A549 (cell line): ENCODE measurements around the gene HGF. TPM values are rescaled to one million over a fixed set of nuclear protein-coding genes. Genes with fewer than 3 reads are reported as not detected.
A peak's percentile ranks its signal among the peaks of the same experiment; 100 is the strongest.

Source experiments
- ATAC-seq, 2 experiments: fragments of 200-7000 bp in 1 of 2; fragments of >200 bp in 1 of 2; cut with Nextera tagmentation in 1 of 2; cut with Tn5 transposase in 1 of 2; 3 replicates each; pipeline versions ENCODE4 v1.8.0 to v1.9.1; 2018 to 2020; ENCODE audit warnings: mild to moderate bottlenecking in 1 of 2, moderate library complexity in 1 of 2
- CTCF ChIA-PET: fragments of 300-600 bp; sonication (Branson Sonifier 250); formaldehyde crosslinking; extraction: SDS; loops from one replicate; lab custom pipeline; 2021; ENCODE audit warnings: antibody characterized with exemption, inconsistent platforms; lab: Yijun Ruan, JAX
- POLR2A ChIA-PET: fragments of 350-600 bp; formaldehyde crosslinking; extraction: SDS; loops from one replicate; lab custom pipeline; 2021; ENCODE audit warnings: antibody characterized with exemption, inconsistent platforms; lab: Yijun Ruan, JAX
- DNase-seq, 2 experiments: peaks; one replicate each; pipeline versions ENCODE4 v3.0.0 to v3.0.0-alpha.2; 2011 to 2016; ENCODE audit warnings: low read depth in 1 of 2, low spot score in 1 of 2
- FAIRE-seq: peaks from 2 replicates; lab custom pipeline; 2011; peaks lifted over from hg19 to GRCh38; lab: Jason Lieb, UNC
- H3K27ac ChIP-seq, 2 experiments: fragments of >200 bp; sonication (Bioruptor Twin); formaldehyde crosslinking; 3 replicates each; pipeline ENCODE4 v1.5.1; 2016 to 2017
- H3K4me1 ChIP-seq: fragments of >200 bp; sonication (Bioruptor Twin); formaldehyde crosslinking; 3 replicates; pipeline ENCODE4 v1.6.1; 2016
- H3K4me2 ChIP-seq: fragments of >200 bp; sonication (Bioruptor Twin); formaldehyde crosslinking; 3 replicates; pipeline ENCODE4 v1.6.1; 2016
- H3K4me3 ChIP-seq: fragments of >200 bp; sonication (Bioruptor Twin); formaldehyde crosslinking; 3 replicates; pipeline ENCODE4 v1.5.1; 2016
- H3K9me3 ChIP-seq: fragments of >200 bp; sonication (Bioruptor Twin); formaldehyde crosslinking; 3 replicates; pipeline ENCODE4 v1.6.1; 2016
- BCL3 ChIP-seq: fragments of >200 bp; sonication (Bioruptor Twin); formaldehyde crosslinking; IDR thresholded peaks from 3 replicates; pipeline ENCODE4 v1.6.1; 2016
- CEBPB ChIP-seq, 2 experiments: fragments of >200 bp in 1 of 2; sonication (Bioruptor Twin) in 1 of 2; formaldehyde crosslinking in 1 of 2; IDR thresholded peaks; 2 replicates each; pipeline ENCODE4 v1.6.1; 2012 to 2016
- EP300 ChIP-seq, 2 experiments: fragments of >200 bp; sonication (Bioruptor Twin); formaldehyde crosslinking; IDR thresholded peaks; 2 replicates in 1 of 2; 3 replicates in 1 of 2; pipeline ENCODE4 v1.6.1; 2016 to 2017
- FOXS1 ChIP-seq: fragments of 250-450 bp; sonication (Bioruptor Pico); IDR thresholded peaks from 2 replicates; pipeline ENCODE4 v1.5.0; 2020; ENCODE audit warnings: mild to moderate bottlenecking, moderate library complexity
- GATA3 ChIP-seq: IDR thresholded peaks from 2 replicates; pipeline ENCODE4 v1.6.1; 2012; ENCODE audit warnings: borderline replicate concordance
- HOXA7 ChIP-seq: fragments of 250-450 bp; sonication (Bioruptor Pico); IDR thresholded peaks from 2 replicates; pipeline ENCODE4 v1.5.0; 2020; ENCODE audit warnings: mild to moderate bottlenecking, moderate library complexity
- HOXB5 ChIP-seq: fragments of 250-450 bp; sonication (Bioruptor Pico); IDR thresholded peaks from 2 replicates; pipeline ENCODE4 v1.5.0; 2020; ENCODE audit warnings: mild to moderate bottlenecking, moderate library complexity
- JUN ChIP-seq, 2 experiments: fragments of >200 bp; sonication (Bioruptor Twin); formaldehyde crosslinking; IDR thresholded peaks; 2 replicates in 1 of 2; 3 replicates in 1 of 2; pipeline ENCODE4 v1.6.1; 2016 to 2017
- JUNB ChIP-seq: fragments of >200 bp; sonication (Bioruptor Twin); formaldehyde crosslinking; IDR thresholded peaks from 2 replicates; pipeline ENCODE4 v1.6.1; 2016
- KDM5A ChIP-seq: fragments of 200-600 bp; sonication (generic); IDR thresholded peaks from 2 replicates; pipeline ENCODE4 v1.6.1; 2016; ENCODE audit warnings: antibody characterized with exemption, mild to moderate bottlenecking
- MAFK ChIP-seq: fragments of 450-650 bp; IDR thresholded peaks from 2 replicates; pipeline ENCODE4 v1.6.1; 2014; ENCODE audit not compliant: partially characterized antibody
- MAX ChIP-seq: IDR thresholded peaks from 2 replicates; pipeline ENCODE4 v1.6.1; 2012
- MAZ ChIP-seq: fragments of 150-350 bp; IDR thresholded peaks from 2 replicates; pipeline ENCODE4 v1.6.1; 2014; ENCODE audit warnings: antibody characterized with exemption, low read depth, low read length, borderline replicate concordance
- MYC ChIP-seq: IDR thresholded peaks from 2 replicates; pipeline ENCODE4 v1.6.1; 2012; ENCODE audit warnings: mild to moderate bottlenecking, inconsistent platforms, low read length, improper control_type of control experiment, borderline replicate concordance
- NR3C1 ChIP-seq: fragments of >200 bp; sonication (Bioruptor Twin); formaldehyde crosslinking; IDR thresholded peaks from 3 replicates; pipeline ENCODE4 v1.6.1; 2017
- PHF8 ChIP-seq: fragments of 200-600 bp; sonication (generic); IDR thresholded peaks from 2 replicates; pipeline ENCODE4 v1.6.1; 2016; ENCODE audit warnings: low read depth, mild to moderate bottlenecking, antibody characterized with exemption, moderate library complexity, borderline replicate concordance
- RNF2 ChIP-seq: fragments of 200-600 bp; sonication (generic); IDR thresholded peaks from 2 replicates; pipeline ENCODE4 v1.6.1; 2016; ENCODE audit warnings: low read depth, mild to moderate bottlenecking, antibody characterized with exemption, moderate library complexity, borderline replicate concordance
- TFCP2L1 ChIP-seq: fragments of 250-450 bp; sonication (Bioruptor Pico); IDR thresholded peaks from 2 replicates; pipeline ENCODE4 v1.5.0; 2021; ENCODE audit warnings: mild to moderate bottlenecking
- TP53 ChIP-seq: fragments of 250-450 bp; sonication (Bioruptor Pico); IDR thresholded peaks from 2 replicates; pipeline ENCODE4 v1.5.0; 2021; ENCODE audit warnings: mild to moderate bottlenecking, moderate library complexity
- ZC3H11A ChIP-seq: fragments of 450-650 bp; IDR thresholded peaks from 2 replicates; pipeline ENCODE4 v1.6.1; 2014; ENCODE audit warnings: antibody characterized with exemption, mild to moderate bottlenecking
- ZNF302 ChIP-seq: fragments of 250-450 bp; sonication (Bioruptor Pico); IDR thresholded peaks from 2 replicates; pipeline ENCODE4 v1.9.0; 2021; ENCODE audit warnings: inconsistent platforms, mild to moderate bottlenecking, moderate library complexity
- ZSCAN20 ChIP-seq: fragments of 250-450 bp; sonication (Bioruptor Pico); IDR thresholded peaks from 2 replicates; pipeline ENCODE4 v1.8.0; 2022; ENCODE audit warnings: mild to moderate bottlenecking, moderate library complexity
- WGBS: methylation state at CpG from one replicate; pipeline ENCODE4 v1.1.6; 2017; ENCODE audit errors: missing lambda C conversion rate; 5-methylcytosine and 5-hydroxymethylcytosine counted together
- polyA plus RNA-seq, 4 experiments: library from polyadenylated mRNA; depleted of rRNA in 3 of 4; stranded (reverse); fragments of >200 nt; fragmentation: RNase III in 1 of 4; extraction: RNeasy Plus Mini Kit Qiagen cat#74134 plus additional on column Dnase treatment in 1 of 4; gene quantifications; 2 replicates in 3 of 4; 3 replicates in 1 of 4; pipeline ENCODE4 v1.2.3, GENCODE V29; 2011 to 2017
- TF ChIP-seq, protein P1 (sequence below): fragments of 250-450 bp; sonication (Bioruptor Pico); IDR thresholded peaks from 2 replicates; pipeline ENCODE4 v1.5.0; 2021; ENCODE audit warnings: mild to moderate bottlenecking, moderate library complexity, borderline replicate concordance
- TF ChIP-seq, protein P2 (sequence below): fragments of 450-650 bp; IDR thresholded peaks from 2 replicates; pipeline ENCODE4 v1.6.1; 2014; ENCODE audit warnings: antibody characterized with exemption

Gene HGF
- polyA plus RNA-seq, 2 of the 4 experiments (the other 2 are of a cell fraction) = 0.06 to 0.31 TPM

DNA sequence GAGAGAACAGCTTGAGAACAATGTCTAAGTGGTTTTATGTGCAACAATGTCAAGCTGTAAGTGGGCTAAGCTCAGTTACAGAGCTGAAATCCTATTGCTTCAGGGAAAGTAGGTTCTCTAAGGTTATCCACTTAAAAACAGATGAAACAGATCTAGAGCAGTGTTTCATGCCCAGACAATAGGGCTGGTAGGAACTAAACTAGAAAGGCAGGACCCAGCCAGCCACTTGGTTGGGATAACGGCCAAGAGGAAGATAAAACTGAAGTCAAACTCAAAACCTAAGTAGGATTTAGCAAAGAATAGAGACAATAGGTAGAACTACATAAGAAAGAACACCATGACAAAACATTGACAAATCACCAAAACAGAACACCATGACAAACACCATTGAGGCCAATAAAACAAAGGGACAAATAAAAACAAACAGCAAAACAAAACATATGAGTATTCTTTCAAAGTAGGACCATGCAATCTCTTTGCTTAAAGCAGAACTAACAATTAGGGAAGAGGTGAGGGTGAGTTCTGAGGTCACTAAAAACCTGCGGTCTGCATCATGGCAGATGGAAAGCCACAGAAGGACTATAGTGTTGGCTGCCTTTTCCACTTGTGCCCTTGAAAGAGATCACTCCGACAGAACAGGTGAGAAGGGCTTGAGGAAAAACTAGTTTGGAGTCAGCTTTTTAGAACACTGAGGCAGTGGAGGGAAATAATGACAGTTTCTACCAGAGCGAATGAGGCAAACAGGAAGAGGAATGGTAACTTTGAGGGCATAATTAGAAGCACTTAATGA is 81.0 kb downstream of the HGF start:
- ATAC-seq = no peak
- H3K4me1 ChIP-seq = peaks cover 36% of the 10 kb centered on the region
- H3K27ac ChIP-seq = no peak overlapping the region
- DNase-seq = no peak
- TF ChIP-seq ZNF302 (no peak), ZSCAN20 (CRISPR knock-in tag) (no peak), RNF2 (no peak), KDM5A (no peak)
- no peak for FAIRE-seq
- H3K4me2 ChIP-seq = no peak overlapping the region
- H3K9me3 ChIP-seq = no peaks in the 10 kb centered on the region
- ChIA-PET CTCF (interaction anchor here (1.1 kb wide), 1 partner anchor 27 kb away, joined by 3 read pairs; no protein-coding TSS in a partner anchor), POLR2A (no interaction called here)
- H3K4me3 ChIP-seq = no peak overlapping the region
- WGBS = 90% methylated on average over 4 of the region's 4 CpGs

- TF ChIP-seq NR3C1 = no peak
- Histone ChIP-seq H3K4me3 (no peak overlapping the region), H3K4me1 (peaks cover 34% of the 10 kb centered on the region), H3K4me2 (no peak overlapping the region), H3K9me3 (no peaks in the 10 kb centered on the region), H3K27ac (no peak overlapping the region)
- FAIRE-seq = no peak
- POLR2A ChIA-PET = no interaction called here
- CTCF ChIA-PET = no interaction called here
- DNase-seq = no peak
- no peak for ATAC-seq
Measured at GRCh38 chr7:81687062-81687461, 82.8 kb downstream of the HGF start.

DNA sequence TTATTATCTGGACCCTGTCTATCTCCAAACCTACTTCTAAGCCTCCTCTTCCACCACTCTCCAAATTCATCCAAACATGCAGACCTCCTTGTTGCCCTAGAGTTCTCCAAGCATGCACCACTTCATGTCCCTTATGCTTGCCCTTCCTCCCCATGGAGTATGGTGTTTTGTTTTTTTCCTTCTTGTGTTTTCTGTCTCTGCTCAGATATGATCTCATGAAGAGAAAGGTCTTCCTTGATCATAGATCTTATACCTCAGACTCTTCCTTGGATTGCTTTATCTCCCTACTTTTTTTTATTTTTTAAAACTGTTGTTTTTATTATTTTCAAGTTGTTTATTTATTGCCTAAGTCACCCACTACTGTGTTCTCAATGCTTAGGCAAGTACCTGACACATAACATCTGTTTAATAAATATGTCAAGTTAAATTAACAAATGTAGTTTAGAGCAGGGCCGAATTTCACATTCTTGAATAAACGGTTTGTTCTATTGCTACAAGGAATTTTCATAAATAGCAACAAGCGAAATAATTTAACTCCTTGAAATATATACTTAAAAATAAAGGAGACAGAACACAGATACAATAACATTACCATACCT is 84.5 kb downstream of the HGF start:
- Histone ChIP-seq H3K4me2 (peak overlapping the region; percentile 69), H3K27ac (peak overlapping the region; percentile 56 to 76), H3K4me1 (peaks cover 22% of the 10 kb centered on the region), H3K9me3 (no peaks in the 10 kb centered on the region), H3K4me3 (no peak overlapping the region)
- FAIRE-seq = peak; percentile 46
- ATAC-seq = peak; percentile 80 to 81; a peak in 5 of 6 replicates
- CTCF ChIA-PET = interaction anchor here (0.9 kb wide), 2 partner anchors 11 to 12 kb away, joined by 3 read pairs; no protein-coding TSS in a partner anchor
- 71% methylated on average over 3 of the region's 3 CpGs for WGBS
- no peak for DNase-seq
- TF ChIP-seq, protein P1, sequence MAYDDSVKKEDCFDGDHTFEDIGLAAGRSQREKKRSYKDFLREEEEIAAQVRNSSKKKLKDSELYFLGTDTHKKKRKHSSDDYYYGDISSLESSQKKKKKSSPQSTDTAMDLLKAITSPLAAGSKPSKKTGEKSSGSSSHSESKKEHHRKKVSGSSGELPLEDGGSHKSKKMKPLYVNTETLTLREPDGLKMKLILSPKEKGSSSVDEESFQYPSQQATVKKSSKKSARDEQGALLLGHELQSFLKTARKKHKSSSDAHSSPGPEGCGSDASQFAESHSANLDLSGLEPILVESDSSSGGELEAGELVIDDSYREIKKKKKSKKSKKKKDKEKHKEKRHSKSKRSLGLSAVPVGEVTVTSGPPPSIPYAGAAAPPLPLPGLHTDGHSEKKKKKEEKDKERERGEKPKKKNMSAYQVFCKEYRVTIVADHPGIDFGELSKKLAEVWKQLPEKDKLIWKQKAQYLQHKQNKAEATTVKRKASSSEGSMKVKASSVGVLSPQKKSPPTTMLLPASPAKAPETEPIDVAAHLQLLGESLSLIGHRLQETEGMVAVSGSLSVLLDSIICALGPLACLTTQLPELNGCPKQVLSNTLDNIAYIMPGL (CRISPR knock-in tag) = no peak
- TF ChIP-seq FOXS1 (CRISPR knock-in tag) (no peak), JUNB (0 out of 2 replicates have a peak, but pooled peaks have one; percentile 7), GATA3 (no peak), HOXA7 (CRISPR knock-in tag) (no peak), TP53 (CRISPR knock-in tag) (no peak), ZC3H11A (no peak), MAFK (no peak)
- TF ChIP-seq, all 56 proteins: peak for 1
- POLR2A ChIA-PET = no interaction called here

GRCh38 chr7:81684514-81685269 is 85.2 kb downstream of the HGF start:
- peak overlapping the region; percentile 69 for H3K4me2 ChIP-seq
- ATAC-seq = peak; percentile 100
- H3K4me1 ChIP-seq = peaks cover 22% of the 10 kb centered on the region
- peak; percentile 99 for FAIRE-seq
- H3K27ac ChIP-seq = peak overlapping the region; percentile 56 to 76
- no peaks in the 10 kb centered on the region for H3K9me3 ChIP-seq
- POLR2A ChIA-PET = no interaction called here
- CTCF ChIA-PET = interaction anchor here (0.9 kb wide), 2 partner anchors 10 to 12 kb away, joined by 3 read pairs; no protein-coding TSS in a partner anchor
- peak; percentile 71 to 97 for DNase-seq
- WGBS = 2% methylated on average over 2 of the region's 2 CpGs
- H3K4me3 ChIP-seq = no peak overlapping the region
- TF ChIP-seq EP300 (IDR thresholded peaks at IDR 0.05) = peak; percentile 30 to 45; a peak in 2 of 5 replicates
- TF ChIP-seq FOXS1 (CRISPR knock-in tag) = no peak
- no peak for TF ChIP-seq HOXA7 (CRISPR knock-in tag)
- no peak for TF ChIP-seq MYC
- TF ChIP-seq BCL3 = 0 out of 3 replicates have a peak, but pooled peaks have one; percentile 49
- TF ChIP-seq PHF8 = no peak
- TF ChIP-seq TFCP2L1 (CRISPR knock-in tag) = no peak
- no peak for TF ChIP-seq MAZ
- TF ChIP-seq JUN (IDR thresholded peaks at IDR 0.05) = peak; percentile 51 to 72; a peak in 2 of 5 replicates
- TF ChIP-seq MAX = peak; percentile 63; the same call in 1 of the 2 replicates
- TF ChIP-seq, protein P2, sequence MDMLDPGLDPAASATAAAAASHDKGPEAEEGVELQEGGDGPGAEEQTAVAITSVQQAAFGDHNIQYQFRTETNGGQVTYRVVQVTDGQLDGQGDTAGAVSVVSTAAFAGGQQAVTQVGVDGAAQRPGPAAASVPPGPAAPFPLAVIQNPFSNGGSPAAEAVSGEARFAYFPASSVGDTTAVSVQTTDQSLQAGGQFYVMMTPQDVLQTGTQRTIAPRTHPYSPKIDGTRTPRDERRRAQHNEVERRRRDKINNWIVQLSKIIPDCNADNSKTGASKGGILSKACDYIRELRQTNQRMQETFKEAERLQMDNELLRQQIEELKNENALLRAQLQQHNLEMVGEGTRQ = no peak
- no peak for TF ChIP-seq ZC3H11A
- peak in 1 of 2 experiments; percentile 83; a peak in 2 of 4 replicates for TF ChIP-seq CEBPB (IDR thresholded peaks at IDR 0.05)
- no peak for TF ChIP-seq HOXB5 (CRISPR knock-in tag)
- peak; percentile 93 for TF ChIP-seq JUNB
